H9 (cell line): Measurements from ENCODE around the gene SHISA4. TPM values are rescaled to one million over a fixed set of nuclear protein-coding genes. Genes with fewer than 3 reads are reported as not detected.

Source experiments
- DNase-seq: peaks from one replicate; pipeline ENCODE4 v3.0.0-alpha.2; 2017
- H2AFZ ChIP-seq: one replicate; pipeline ENCODE4 v1.6.1; 2013; ENCODE audit warnings: mild to moderate bottlenecking, low read length, control low read depth, moderate library complexity
- H2AK5ac ChIP-seq: 2 replicates; pipeline ENCODE4 v1.6.1; 2013; ENCODE audit warnings: low read length, control low read depth, mixed read lengths; ENCODE audit not compliant: insufficient read length
- H2BK120ac ChIP-seq: one replicate; pipeline ENCODE4 v1.6.1; 2013; ENCODE audit warnings: low read depth, mild to moderate bottlenecking, low read length, control low read depth, inconsistent platforms; ENCODE audit not compliant: poor library complexity, severe bottlenecking
- H2BK12ac ChIP-seq: 2 replicates; pipeline ENCODE4 v1.6.1; 2013; ENCODE audit warnings: low read length, control low read depth, mixed read lengths, low read depth; ENCODE audit not compliant: insufficient read length
- H2BK15ac ChIP-seq: 2 replicates; pipeline ENCODE4 v1.6.1; 2013; ENCODE audit warnings: low read depth, low read length, control low read depth
- H2BK20ac ChIP-seq: one replicate; pipeline ENCODE4 v1.6.1; 2013; ENCODE audit warnings: low read depth, mild to moderate bottlenecking, low read length, control low read depth, inconsistent platforms; ENCODE audit not compliant: poor library complexity, severe bottlenecking
- H2BK5ac ChIP-seq: 2 replicates; pipeline ENCODE4 v1.6.1; 2013; ENCODE audit warnings: low read length, control low read depth, mixed read lengths; ENCODE audit not compliant: insufficient read length
- H3K14ac ChIP-seq: 2 replicates; pipeline ENCODE4 v1.6.1; 2013; ENCODE audit warnings: low read length, control low read depth; ENCODE audit not compliant: insufficient read depth
- H3K18ac ChIP-seq: 2 replicates; pipeline ENCODE4 v1.6.1; 2013; ENCODE audit warnings: low read depth, mild to moderate bottlenecking, mixed read lengths, low read length, control low read depth; ENCODE audit not compliant: insufficient read length
- H3K23ac ChIP-seq: 2 replicates; pipeline ENCODE4 v1.6.1; 2013; ENCODE audit warnings: low read length, control low read depth, mixed read lengths, low read depth; ENCODE audit not compliant: insufficient read length
- H3K23me2 ChIP-seq: 2 replicates; pipeline ENCODE4 v1.6.1; 2013; ENCODE audit warnings: low read depth, mild to moderate bottlenecking, mixed read lengths, low read length, control low read depth; ENCODE audit not compliant: insufficient read length, poor library complexity, severe bottlenecking
- H3K27ac ChIP-seq: 2 replicates; pipeline ENCODE4 v1.5.1; 2013; ENCODE audit warnings: low read length, control low read depth, mixed read lengths, low read depth; ENCODE audit not compliant: insufficient read length
- H3K27me3 ChIP-seq: 2 replicates; pipeline ENCODE4 v1.6.1; 2013; ENCODE audit warnings: low read length, control low read depth, inconsistent platforms; ENCODE audit not compliant: insufficient read depth
- H3K4ac ChIP-seq: 2 replicates; pipeline ENCODE4 v1.6.1; 2013; ENCODE audit warnings: low read depth, mild to moderate bottlenecking, control low read depth, inconsistent platforms, low read length, moderate library complexity
- H3K4me1 ChIP-seq: 2 replicates; pipeline ENCODE4 v1.6.1; 2013; ENCODE audit warnings: low read length, control low read depth, inconsistent platforms; ENCODE audit not compliant: insufficient read depth
- H3K4me2 ChIP-seq: 2 replicates; pipeline ENCODE4 v1.6.1; 2013; ENCODE audit warnings: low read length, control low read depth, mixed read lengths; ENCODE audit not compliant: insufficient read length, insufficient read depth
- H3K56ac ChIP-seq: 2 replicates; pipeline ENCODE4 v1.6.1; 2013; ENCODE audit warnings: low read depth, mild to moderate bottlenecking, mixed read lengths, low read length, control low read depth; ENCODE audit not compliant: insufficient read length
- H3K79me1 ChIP-seq: 2 replicates; pipeline ENCODE4 v1.6.1; 2013; ENCODE audit warnings: low read depth, mild to moderate bottlenecking, moderate library complexity, low read length, control low read depth, inconsistent platforms; ENCODE audit not compliant: insufficient read depth, poor library complexity, severe bottlenecking
- H3K79me2 ChIP-seq: 2 replicates; pipeline ENCODE4 v1.6.1; 2013; ENCODE audit warnings: low read length, control low read depth, inconsistent platforms; ENCODE audit not compliant: insufficient read depth
- H3K9ac ChIP-seq: 2 replicates; pipeline ENCODE4 v1.6.1; 2013; ENCODE audit warnings: low read length, control low read depth, mixed read lengths; ENCODE audit not compliant: insufficient read length; ENCODE audit errors: extremely low read depth
- H3K9me3 ChIP-seq: one replicate; pipeline ENCODE4 v1.6.1; 2013; ENCODE audit warnings: low read depth, low read length, inconsistent platforms; ENCODE audit not compliant: control insufficient read depth
- H3T11ph ChIP-seq: one replicate; pipeline ENCODE4 v1.6.1; 2013; ENCODE audit warnings: mild to moderate bottlenecking, low read length, control low read depth, inconsistent platforms
- H4K20me1 ChIP-seq: one replicate; pipeline ENCODE4 v1.6.1; 2013; ENCODE audit not compliant: control insufficient read depth, insufficient read length, insufficient read depth
- H4K5ac ChIP-seq: 2 replicates; pipeline ENCODE4 v1.6.1; 2013; ENCODE audit warnings: low read depth, mild to moderate bottlenecking, mixed read lengths, low read length, control low read depth; ENCODE audit not compliant: insufficient read length
- H4K8ac ChIP-seq: replicated peaks from 2 replicates; pipeline ENCODE4 v1.6.1; 2013; ENCODE audit warnings: low read length, control low read depth, mixed read lengths, low read depth; ENCODE audit not compliant: insufficient read length
- H4K91ac ChIP-seq: 2 replicates; pipeline ENCODE4 v1.6.1; 2013; ENCODE audit warnings: low read depth, mild to moderate bottlenecking, moderate library complexity, mixed read lengths, low read length, control low read depth; ENCODE audit not compliant: insufficient read length
- H3K27ac Mint-ChIP-seq, 3 experiments: 2 replicates in 2 of 3; 3 replicates in 1 of 3; pipeline ENCODE4 v1.8.0; 2020 to 2021; ENCODE audit warnings: mixed read lengths in 3 of 3, mild to moderate bottlenecking in 1 of 3, moderate library complexity in 1 of 3
- H3K27me3 Mint-ChIP-seq: 2 replicates; pipeline ENCODE4 v1.8.0; 2021; ENCODE audit warnings: low read depth, mild to moderate bottlenecking, moderate library complexity, mixed read lengths
- H3K36me3 Mint-ChIP-seq, 3 experiments: 2 replicates in 2 of 3; 3 replicates in 1 of 3; pipeline ENCODE4 v1.8.0; 2020 to 2021; ENCODE audit warnings: low read depth in 3 of 3, mixed read lengths in 3 of 3; ENCODE audit not compliant: insufficient read depth in 1 of 3
- H3K4me1 Mint-ChIP-seq, 2 experiments: 2 replicates each; pipeline ENCODE4 v1.8.0; 2020; ENCODE audit warnings: mixed read lengths in 2 of 2
- H3K4me3 Mint-ChIP-seq, 2 experiments: 2 replicates in 1 of 2; 3 replicates in 1 of 2; pipeline ENCODE4 v1.8.0; 2020 to 2021; ENCODE audit warnings: mild to moderate bottlenecking in 2 of 2, mixed read lengths in 2 of 2, moderate library complexity in 1 of 2
- H3K9me3 Mint-ChIP-seq, 2 experiments: 2 replicates in 1 of 2; 3 replicates in 1 of 2; pipeline ENCODE4 v1.8.0; 2020; ENCODE audit warnings: mild to moderate bottlenecking in 2 of 2, mixed read lengths in 2 of 2, moderate library complexity in 1 of 2
- WGBS: extraction: QIAGEN DNeasy Blood & Tissue Kit; methylation state at CpG from one replicate; pipeline ENCODE4 v1.1.7; 2013; ENCODE audit warnings: missing lambda C conversion rate, low lambda C conversion rate, mixed read lengths; ENCODE audit not compliant: insufficient read length; ENCODE audit errors: extremely low coverage; 5-methylcytosine and 5-hydroxymethylcytosine counted together
- total RNA-seq: library from RNA; stranded (reverse); gene quantifications from 2 replicates; pipeline ENCODE4 v1.2.1, GENCODE V29; 2021
- TF ChIP-seq, protein P1 (sequence below): fragments of 200-600 bp; sonication (generic); conservative IDR thresholded peaks from 3 replicates; pipeline ENCODE4 v1.8.0; 2021; ENCODE audit warnings: antibody characterized with exemption, mild to moderate bottlenecking

The SHISA4 gene
- total RNA-seq, 1 experiment from 2014 or later, result 6.3 TPM

DNA sequence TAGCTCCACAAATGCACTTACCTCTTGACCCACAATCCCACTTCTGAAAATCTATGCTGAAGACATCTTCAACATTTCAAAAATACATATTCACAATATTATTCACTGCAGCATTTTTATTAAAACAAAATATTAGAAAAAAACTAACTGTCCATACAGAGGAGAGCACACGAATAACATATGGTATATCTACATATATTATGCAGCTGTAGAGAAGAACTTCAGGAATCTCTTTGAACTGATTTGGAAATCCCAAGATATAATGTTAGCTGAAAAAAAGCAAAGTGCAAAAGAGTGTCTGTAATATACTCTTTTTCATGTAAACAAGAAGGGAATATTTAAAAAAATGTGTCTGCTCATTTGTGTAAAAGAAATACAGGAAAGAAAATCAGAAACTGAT, 48.2 kb upstream of the SHISA4 start:
- Mint-ChIP-seq H3K27ac (peak overlapping the region in 1 of 3 experiments; percentile 44; a peak in 1 of 7 replicates), H3K27me3 (no peaks in the 10 kb centered on the region), H3K4me1 (peaks cover 27 to 28% of the 10 kb centered on the region in 2 experiments), H3K9me3 (no peaks in the 10 kb centered on the region), H3K4me3 (no peak overlapping the region), H3K36me3 (peaks cover 12 to 34% (median 22%) of the 10 kb centered on the region in 3 experiments; a peak in 6 of 7 replicates)
- H3K79me1 ChIP-seq, result peaks cover 3% of the 10 kb centered on the region
- no peak overlapping the region for H3K14ac ChIP-seq
- no peaks in the 10 kb centered on the region for H3K9me3 ChIP-seq
- no peaks in the 10 kb centered on the region for H4K20me1 ChIP-seq
- no peak overlapping the region for H3K56ac ChIP-seq
- no peak overlapping the region for H2AFZ ChIP-seq
- no peak overlapping the region for H4K8ac ChIP-seq
- H4K5ac ChIP-seq, result no peak overlapping the region
- H2BK5ac ChIP-seq, result no peak overlapping the region
- peaks cover 6% of the 10 kb centered on the region; the same call in 1 of the 2 replicates for H3K4me1 ChIP-seq
- TF ChIP-seq, protein P1, sequence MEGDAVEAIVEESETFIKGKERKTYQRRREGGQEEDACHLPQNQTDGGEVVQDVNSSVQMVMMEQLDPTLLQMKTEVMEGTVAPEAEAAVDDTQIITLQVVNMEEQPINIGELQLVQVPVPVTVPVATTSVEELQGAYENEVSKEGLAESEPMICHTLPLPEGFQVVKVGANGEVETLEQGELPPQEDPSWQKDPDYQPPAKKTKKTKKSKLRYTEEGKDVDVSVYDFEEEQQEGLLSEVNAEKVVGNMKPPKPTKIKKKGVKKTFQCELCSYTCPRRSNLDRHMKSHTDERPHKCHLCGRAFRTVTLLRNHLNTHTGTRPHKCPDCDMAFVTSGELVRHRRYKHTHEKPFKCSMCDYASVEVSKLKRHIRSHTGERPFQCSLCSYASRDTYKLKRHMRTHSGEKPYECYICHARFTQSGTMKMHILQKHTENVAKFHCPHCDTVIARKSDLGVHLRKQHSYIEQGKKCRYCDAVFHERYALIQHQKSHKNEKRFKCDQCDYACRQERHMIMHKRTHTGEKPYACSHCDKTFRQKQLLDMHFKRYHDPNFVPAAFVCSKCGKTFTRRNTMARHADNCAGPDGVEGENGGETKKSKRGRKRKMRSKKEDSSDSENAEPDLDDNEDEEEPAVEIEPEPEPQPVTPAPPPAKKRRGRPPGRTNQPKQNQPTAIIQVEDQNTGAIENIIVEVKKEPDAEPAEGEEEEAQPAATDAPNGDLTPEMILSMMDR, result no peak
- no peak overlapping the region for H4K91ac ChIP-seq
- no peak overlapping the region for H3K23ac ChIP-seq
- peaks cover 33% of the 10 kb centered on the region; the same call in 1 of the 2 replicates for H3K79me2 ChIP-seq
- H2BK12ac ChIP-seq, result no peak overlapping the region
- H2BK20ac ChIP-seq, result no peak overlapping the region
- no peak overlapping the region for H3K4me2 ChIP-seq
- H3K23me2 ChIP-seq, result no peaks in the 10 kb centered on the region
- no peak overlapping the region for H3K18ac ChIP-seq
- no CpG with 5 or more reads among the region's 1 CpG for WGBS
- no peak overlapping the region for H3K9ac ChIP-seq
- H2BK15ac ChIP-seq, result no peak overlapping the region
- H3K27me3 ChIP-seq, result no peaks in the 10 kb centered on the region
- no peak overlapping the region for H3T11ph ChIP-seq
- no peak for DNase-seq
- H3K4ac ChIP-seq, result no peak overlapping the region
- H2AK5ac ChIP-seq, result no peak overlapping the region
- no peak overlapping the region for H3K27ac ChIP-seq
- no peak overlapping the region for H2BK120ac ChIP-seq
